Stimulated activated CD8-positive, alpha-beta memory T cell treated with anti-CD3 and anti-CD28 coated beads, Interleukin-7, amount 100 ng/mL, for 24 hours (primary cell): ENCODE data around the gene SLC16A3.

Source experiments
- DNase-seq: peaks from one replicate; pipeline ENCODE4 v3.0.0-alpha.2; 2020; ENCODE audit warnings: low read depth

The SLC16A3 gene

DNA sequence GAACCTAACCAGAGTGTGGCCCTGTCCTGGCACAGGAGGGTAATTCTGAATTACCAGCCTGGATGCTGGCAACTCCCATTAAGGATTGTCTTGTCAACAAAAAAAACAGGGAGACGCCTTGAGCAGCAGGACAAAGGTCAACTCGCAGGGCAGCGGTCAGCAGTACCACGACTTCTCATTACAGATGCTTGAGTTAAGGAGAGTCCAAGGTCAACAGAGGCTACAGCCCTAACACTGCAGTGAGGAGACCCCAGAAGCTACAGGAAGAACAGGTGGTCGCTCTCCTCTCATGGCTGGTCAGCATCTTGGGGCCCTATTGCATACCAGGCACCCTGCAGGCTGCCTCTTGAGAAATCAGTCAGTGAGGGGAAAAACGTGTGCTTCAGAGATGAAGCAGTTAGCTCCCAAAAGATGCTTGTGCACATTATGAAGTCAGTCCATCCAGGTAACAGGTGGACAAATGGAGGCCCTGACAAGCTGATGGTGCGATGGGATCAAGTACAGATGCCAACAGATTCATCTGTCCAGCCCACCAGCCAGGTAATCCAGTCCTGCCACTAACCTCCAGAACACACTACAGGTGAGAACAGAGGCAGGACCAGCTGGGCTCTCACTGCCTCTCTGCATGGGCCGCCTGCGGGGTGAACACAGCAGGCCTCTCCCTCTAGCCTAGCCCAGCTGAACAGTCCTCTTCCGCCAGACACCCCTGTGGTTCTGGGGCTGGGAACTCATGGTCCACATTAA lies 40.5 kb downstream of the SLC16A3 start:
- DNase-seq = no peak

DNA sequence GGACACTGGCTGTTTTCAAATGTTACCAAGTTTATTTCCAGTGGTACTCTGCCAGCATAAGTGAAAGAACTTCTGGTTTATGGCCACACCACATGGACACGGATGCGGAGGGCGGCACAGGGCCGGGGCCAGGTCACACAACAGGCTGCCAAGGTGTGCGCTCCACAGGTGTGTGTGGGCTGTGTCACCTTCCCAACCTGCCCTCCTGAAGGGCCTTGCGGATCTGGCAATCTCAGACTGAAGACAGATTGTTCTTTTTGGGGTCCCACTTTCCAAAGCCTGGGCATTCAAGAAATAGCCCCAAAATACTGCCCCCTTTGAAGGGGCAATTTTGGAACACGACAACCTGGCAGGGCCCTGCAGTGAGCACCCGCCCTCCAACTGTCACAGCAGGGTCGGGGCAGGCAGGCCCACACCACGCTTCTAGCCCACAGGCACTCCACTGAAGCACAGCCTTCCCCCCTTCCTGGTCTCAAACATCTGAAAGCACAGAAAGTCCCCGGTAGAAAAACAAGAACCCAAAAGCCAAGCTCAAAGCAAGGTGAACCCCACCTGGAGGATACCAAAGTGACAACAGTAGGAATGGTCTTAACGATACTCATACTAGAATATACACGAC lies 41.1 kb downstream of the SLC16A3 start:
- no peak for DNase-seq

DNA sequence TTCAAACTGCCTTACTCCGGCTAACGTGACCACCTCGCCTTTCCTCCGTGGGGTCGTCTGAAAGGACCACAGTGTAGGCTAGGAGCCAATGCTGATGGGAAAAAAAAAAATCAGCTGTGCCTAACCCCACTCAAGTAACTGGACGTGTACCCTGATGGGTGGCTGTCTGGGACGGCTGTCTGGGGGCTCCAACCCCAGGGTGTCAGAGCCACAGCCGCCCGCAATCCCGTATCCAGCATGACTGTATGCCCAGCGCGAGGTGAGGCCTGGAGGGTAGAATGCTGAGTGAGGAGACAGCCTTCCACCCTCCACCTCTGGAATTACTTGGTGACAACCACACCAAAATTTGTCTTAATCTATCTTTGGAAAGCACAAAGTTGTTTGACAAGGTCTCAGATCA lies 41.8 kb downstream of the SLC16A3 start:
- DNase-seq = no peak

DNA sequence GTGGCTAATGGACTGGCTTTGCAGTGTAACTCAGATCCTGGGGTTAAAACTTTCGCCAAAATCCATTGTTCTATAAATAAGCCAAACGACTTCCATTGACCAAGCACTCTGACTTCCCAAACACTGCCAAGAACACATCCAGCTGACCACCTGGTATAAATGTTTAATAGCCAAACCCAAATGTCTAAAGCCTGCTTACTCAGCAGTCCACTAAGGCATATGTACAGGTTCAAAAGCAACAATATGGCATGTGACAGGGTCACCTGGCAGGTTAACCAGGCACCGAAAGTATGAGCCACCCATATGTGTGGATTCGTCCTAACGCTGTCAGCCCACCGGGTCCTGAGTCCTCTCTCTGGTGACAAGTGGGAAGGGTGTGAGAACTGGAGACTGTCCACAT lies 42.6 kb downstream of the SLC16A3 start:
- no peak for DNase-seq

DNA sequence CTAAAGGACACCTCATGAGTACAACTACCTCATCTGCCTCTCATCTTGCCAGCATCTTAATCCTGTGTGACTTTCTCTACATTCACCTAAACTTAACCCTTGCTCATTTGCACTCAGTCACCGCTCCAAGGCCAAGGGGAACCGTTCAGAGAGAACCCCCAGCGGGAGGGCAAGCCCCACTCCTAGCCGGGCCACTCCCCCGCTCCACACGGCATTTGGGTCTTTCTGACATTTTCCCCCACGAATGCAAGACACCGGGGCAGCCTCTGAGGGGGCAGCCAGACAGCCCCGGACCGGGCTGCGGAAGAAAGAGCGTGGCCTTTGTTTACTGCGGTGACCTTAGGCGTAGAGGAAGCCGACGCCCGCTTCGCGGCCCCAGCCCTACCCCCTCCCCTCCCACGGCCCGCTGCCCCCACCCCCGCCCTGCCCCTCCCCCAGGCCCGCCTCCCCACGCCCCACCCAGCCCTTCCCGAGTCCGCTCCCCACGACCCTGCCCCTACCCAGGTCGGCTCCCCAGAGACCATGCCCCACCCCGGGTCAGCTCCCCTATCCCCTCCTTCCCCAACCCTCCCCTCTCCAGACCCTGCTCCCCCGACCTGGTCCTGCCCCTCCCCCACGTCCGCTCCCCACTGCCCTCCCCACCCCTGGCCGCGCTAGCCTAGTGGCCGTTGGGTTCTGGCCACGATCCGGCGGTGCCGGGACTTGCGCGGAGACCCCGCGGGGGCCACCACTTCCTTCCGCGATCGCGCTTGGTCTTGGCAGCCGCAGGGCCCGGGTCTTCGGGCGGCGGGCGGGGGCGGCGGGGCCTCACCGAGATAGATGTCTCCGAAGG lies 43.9 kb downstream of the SLC16A3 start:
- no peak for DNase-seq

DNA sequence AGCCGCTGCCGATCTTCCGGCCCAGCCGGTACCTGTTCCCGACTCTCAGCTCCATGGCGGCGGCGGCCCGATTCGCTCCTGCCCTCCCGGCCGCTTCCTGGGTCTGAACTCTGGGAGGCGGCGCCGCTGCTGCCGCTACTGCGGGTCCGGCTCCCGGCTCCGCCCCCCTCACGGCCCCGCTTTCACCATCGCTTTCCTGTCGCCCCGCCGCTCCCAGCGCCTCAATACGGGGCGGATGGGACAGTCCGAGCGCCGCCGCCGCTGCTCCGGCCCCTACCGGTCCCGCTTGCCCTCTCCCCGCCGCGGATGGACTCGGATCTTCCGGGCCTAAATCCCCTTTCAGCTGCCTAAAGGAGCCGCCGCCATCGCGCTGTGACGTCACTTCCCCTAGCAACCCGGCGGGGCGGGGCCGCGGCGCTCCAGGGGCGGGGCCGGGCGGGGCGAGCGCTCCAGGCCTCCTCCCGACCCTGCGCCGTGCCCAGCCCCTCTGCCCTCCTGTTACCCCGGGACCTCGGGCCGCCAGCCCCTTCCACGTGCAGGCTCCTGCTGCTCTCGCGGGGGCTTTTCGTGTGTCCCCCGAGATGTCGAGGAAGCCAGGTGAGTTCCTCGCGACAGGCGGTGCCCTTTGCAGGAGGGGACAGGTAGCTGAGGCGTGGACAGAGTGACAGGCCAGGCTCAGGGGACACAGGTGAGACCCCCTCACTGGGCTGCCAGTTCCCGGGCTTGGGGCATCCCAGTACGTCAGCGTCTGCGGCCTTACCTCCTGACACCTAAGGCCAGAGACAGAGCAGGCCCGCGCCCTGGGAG lies 44.7 kb downstream of the SLC16A3 start, which contains the start of gene CSNK1D:
Gene CSNK1D, minus strand, starts transcription at position 374 of the 807 bp plus-strand sequence. Its CDS starts 319 bp downstream, at position 55.
- peak; percentile 85 for DNase-seq

DNA sequence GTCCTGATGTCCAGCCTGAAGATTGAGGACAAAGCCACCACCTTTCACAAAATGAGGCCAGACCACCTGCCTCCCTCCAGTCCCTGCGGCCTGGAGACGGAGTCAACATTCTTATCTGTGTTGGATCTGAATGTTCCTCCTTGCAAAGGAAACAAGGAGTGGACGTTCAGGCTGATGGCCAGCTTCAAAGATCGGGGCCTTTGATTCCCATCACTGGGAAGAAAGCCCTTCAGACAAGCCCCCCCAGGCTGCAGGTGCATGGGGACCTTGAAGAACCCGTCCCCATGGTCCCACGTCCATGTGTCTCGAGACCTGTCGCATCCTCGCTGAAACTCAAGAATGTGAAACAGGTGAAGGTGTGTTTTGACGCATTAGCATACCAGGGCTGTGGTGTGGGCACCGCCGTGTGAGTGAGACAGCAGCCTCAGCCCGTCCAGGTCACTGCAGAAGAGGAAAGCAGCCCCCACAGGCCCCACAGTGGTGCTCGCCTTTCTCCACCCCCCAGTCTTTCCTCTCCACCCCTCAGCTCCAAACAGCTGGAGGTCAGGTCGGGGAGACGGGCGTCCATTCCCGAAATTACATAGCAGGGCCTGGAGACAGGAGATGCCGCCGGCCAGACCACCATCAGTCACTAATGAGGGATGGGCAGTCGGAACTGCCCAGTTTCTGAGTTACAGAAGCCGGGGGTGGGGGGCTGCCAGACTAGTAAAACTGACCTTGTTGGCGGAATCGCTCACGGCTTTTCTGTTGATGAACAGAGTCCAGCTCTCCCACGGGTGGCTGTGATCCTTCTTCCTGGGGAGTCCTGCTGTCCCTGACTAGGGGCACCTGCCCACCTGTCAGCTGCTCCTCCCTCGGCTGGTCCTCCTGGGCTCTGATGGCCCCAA lies 45.5 kb downstream of the SLC16A3 start:
- DNase-seq = no peak

DNA sequence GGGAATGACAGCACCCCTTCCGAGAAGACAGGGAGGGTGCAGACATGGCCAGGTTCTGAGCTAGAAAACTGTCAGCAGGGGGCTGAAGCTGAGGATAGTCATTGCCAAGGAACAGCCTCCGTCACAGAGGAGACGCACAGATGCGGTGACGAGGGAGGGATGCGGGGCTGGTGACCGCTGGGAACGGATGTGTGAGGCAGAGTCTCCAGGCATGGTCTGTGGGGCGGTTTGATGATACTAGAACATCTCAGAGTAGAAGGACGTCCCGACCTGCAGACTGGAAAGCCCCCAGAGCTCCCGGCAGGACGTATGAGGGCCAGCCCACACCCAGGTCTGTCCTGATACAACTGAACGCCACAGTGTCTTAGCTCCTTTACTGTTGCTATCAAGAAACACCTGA lies 46.5 kb downstream of the SLC16A3 start:
- DNase-seq = no peak

DNA sequence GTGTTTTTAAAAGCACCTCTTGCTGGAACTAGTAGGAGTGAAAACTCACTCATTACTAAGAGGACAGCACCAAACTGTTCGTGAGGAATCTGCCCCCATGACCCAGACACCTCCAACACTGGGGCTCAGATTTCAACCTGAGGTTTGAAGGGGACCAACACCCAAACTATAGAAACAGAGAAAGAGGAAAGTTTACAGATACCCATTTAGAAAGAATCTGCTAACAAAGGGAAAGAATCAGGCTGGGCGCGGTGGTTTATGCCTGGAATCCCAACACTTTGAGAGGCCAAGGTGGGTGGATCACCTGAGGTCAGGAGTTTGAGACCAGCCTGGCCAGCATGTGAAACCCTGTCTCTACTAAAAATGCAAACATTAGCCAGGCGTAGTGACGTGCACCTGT lies 48.1 kb downstream of the SLC16A3 start:
- no peak for DNase-seq

DNA sequence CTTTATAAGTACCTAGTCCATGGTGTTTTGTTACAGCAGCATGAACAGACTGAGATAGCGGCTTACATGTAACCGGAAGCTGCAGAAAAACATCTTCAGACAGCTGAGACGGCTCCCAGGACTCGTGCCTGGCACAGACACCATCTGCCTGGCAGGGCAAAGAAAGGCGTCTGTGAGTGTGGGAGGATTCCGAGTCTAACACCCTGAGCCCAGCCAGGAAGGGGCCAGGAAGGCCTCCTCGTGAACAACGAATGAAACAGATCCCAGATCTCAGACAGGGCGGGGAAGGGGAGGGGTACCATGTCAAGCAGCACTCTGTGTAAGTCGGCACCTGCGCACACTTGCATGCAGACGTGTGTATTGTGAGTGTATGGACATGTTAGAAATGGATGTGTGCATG lies 49.0 kb downstream of the SLC16A3 start:
- no peak for DNase-seq

DNA sequence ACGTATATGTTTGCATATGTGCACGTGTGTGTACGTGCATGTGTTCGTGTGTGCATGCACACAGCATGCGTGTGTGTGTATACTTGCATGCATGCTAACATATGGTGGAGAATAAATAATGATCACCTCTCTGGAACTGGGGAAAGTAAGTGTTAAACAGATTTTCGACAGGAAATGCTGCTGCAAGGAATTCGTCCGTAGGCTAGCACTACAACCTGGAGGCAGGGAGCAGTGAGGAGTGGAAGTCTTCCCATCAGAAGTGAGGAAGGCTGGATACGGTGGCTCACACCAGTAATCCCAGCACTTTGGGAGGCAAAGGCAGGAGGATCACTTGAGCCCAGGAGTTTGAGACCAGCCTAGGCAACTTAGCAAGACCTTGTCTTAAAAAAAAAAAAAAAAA lies 49.5 kb downstream of the SLC16A3 start:
- no peak for DNase-seq

DNA sequence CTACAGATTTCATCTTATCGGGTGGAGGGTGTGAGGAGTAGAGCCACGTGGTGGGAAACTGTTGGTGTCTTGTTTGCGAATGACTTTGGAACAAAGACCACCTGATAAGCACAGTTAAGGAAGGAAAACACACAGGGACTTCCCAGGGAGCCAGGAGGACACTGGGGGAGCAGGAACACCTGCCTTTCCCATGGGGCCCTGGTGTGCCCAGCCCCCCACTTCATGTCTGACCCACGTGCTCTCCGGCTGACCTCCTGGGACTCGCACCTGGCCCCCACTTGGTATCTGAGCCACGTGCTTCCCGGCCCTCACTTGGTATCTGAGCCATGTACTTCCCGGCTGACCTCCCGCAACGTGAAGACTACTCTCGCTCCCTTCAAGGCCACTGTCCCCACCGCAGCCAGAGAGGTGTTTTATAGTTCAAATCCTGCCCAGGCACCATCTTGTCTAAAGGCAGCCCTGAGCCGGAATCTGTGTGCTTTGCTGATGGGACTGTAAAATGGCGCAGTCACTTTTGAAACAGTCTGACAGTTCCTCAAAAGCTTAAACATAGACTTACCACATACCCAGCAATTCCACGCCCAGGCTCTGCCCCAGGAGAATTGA lies 50.0 kb downstream of the SLC16A3 start:
- no peak for DNase-seq

DNA sequence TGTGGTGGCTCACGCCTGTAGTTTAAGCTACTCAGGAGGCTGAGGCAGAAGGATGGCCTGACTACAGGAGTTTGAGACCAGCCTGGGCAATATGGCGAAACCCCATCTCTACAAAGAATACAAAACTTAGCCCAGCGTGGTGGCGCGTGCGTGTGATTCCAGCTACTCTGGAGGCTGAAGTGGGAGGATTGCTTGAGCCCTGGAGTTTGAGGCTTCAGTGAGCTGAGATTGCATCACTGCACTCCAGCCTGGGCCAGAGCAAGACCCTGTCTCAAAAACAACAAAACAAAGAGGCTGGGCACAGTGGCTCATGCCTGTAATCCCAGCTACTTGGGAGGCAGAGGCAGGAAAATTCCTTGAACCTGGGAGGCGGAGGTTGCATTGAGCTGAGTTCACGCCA lies 51.7 kb downstream of the SLC16A3 start:
- DNase-seq = no peak

DNA sequence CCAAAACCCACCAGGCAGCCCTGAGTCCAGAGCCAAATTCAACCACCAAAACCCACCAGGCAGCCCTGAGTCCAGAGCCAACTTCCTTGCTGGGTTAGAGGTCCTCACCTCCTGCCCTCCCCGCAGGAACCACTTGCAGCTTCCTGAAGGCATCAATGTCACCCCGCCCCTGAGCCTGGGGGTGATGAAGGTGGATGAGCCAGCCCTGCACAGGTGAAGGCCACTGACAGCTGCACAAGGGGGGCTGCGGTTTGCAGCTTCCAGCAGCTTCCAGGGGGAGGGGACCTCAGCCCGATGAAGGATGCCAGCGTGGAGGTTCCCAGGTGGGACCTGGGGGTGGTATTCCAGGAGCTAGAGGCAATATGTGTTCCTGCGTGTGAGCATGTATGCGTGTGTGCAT lies 52.2 kb downstream of the SLC16A3 start:
- no peak for DNase-seq

DNA sequence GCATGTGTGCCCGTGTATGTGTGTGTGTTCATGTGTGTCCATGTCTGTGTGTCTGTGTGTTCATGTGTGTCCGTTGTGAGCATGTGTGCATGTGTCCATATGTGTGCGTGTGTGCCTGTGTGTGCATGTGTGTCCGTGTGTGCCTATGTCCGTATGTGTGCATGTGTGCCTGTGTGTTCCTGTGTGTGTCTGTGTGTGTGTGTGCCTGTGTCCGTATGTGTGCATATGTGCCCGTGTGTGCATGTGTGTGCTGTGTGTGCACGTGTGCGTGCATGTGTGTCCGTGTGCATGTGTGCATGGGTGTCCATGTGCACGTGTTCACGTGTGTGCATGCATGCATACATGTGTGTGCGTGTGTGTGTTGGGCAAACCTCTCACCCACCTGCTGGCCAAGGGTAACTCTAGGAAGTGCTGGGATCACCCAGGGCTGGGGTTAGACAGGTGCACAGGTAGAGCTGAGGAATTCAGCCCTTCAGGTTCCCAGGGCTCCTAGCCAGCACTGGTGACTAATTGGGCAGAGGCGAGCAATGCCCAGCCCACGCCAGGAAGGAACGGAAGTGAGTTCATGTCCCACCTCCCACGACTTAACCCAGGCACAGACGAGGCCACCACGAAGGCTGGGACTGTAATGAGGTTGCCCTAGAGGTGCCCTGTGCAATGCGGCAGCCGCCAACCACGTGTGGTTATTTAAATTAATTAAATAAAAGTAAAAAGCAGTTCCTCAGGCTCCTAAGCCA lies 52.8 kb downstream of the SLC16A3 start:
- no peak for DNase-seq

DNA sequence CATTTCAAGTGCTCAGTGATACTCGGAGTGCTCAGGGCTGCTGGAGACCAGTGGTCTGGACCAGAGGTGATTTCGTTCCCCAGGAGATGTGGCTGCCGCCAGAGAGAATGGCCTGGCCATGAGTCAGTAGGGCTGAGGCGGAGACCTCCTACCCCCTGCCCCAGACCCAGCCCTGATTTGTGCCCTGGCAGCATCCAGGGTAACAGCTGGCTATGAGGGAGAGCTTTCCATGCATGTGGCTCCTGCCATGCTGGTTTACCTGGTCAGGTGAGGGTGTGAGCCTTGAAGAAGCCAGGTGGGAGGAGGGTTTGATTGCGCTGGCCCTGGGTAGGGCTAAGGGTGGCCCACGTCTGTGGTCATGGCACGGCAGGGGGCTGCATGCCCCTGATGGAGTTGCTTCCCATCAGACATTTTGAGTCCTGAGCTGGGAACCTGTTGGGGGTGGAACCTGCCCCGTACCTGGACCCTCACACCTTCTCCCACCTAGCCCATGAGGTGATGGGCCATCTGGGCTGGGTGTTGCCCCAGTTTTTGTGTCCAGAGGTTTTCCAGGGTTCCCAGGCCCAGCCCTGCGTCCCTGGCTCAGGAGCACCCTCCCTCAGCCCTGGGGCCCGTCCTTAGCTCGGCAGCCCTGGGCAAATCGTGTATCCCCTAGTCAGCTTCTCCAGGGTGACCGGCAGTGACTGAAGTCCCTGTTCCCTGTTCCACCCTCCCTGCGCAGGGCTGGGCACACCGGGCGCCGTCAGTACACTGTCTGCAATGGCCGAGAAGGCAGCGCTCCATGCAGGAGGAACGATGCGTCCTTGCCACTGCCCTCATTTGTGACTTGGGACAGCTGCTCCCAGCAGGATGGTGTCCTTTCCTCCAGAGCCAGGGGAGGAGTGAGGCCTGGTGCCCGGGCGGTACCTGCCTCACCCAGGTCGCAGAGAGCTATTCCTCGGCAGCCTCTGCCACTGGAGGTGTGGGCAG lies 53.7 kb downstream of the SLC16A3 start:
- DNase-seq = no peak

DNA sequence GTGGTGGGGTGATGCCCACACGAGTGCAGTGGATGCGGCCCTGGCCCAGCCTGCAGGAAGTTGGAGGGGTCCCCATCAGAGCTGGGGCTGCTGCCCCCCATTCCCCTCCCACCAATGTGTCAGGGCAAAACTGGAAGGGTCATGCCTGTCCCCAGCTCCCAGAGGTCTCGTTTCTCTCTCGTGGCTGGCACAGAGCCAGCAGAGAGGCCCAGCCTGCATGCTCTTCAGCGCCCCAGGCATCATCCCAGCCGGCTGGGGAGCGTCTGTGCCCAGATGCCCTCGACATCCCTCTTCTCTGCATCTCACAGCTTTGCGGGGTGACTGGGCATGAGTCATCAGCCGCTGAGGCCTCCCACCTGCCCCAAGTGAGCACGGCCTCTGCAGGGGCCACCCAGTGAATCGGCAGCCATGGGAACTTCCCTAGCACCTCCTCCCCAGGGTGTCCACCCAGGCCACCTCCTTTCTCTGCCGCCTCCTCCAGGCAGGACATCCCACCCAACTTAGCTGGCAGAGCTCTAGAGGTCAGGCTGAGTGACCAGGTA lies 54.4 kb downstream of the SLC16A3 start:
- no peak for DNase-seq

DNA sequence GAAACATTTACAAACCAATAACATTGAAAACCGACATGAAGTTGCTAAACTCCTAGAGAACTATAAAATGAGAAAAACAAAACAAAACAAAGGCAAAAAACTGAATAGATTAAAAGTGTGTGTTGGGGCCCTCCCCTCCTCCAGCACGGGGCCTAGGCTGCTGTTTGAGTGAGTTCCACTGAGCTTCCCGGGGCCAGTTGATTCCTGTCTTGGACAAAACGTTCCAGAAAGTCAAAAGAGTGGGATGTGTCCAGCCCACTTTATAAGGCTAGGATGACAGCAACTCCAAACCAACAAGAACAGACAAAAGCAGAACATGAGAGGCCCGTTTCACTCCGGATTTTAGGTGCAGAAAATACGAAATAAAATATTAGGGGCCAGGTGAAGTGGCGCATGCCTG lies 56.3 kb downstream of the SLC16A3 start:
- no peak for DNase-seq
